CD4-positive, alpha-beta T cell treated with Interleukin-1 beta for 1 hour (primary cell): ENCODE measurements around the gene NHERF1.

Source experiments
- DNase-seq, 2 donors: peaks; one replicate each; pipeline ENCODE4 v3.0.0-alpha.2; 2020 to 2022

Gene NHERF1

DNA sequence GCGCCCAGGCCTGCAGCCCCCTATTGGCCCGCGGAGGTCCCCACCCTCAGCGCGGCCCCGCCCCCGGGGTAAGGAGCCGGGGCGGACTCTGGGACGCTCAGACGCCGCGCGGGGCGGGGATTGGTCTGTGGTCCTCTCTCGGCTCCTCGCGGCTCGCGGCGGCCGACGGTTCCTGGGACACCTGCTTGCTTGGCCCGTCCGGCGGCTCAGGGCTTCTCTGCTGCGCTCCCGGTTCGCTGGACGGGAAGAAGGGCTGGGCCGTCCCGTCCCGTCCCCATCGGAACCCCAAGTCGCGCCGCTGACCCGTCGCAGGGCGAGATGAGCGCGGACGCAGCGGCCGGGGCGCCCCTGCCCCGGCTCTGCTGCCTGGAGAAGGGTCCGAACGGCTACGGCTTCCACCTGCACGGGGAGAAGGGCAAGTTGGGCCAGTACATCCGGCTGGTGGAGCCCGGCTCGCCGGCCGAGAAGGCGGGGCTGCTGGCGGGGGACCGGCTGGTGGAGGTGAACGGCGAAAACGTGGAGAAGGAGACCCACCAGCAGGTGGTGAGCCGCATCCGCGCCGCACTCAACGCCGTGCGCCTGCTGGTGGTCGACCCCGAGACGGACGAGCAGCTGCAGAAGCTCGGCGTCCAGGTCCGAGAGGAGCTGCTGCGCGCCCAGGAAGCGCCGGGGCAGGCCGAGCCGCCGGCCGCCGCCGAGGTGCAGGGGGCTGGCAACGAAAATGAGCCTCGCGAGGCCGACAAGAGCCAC lies at the start of gene NHERF1:
Gene NHERF1, plus strand, starts transcription at position 100 of the 750 bp plus-strand sequence. Its CDS starts 219 bp downstream, at position 319.
- peak; percentile 94 to 95 for DNase-seq

DNA sequence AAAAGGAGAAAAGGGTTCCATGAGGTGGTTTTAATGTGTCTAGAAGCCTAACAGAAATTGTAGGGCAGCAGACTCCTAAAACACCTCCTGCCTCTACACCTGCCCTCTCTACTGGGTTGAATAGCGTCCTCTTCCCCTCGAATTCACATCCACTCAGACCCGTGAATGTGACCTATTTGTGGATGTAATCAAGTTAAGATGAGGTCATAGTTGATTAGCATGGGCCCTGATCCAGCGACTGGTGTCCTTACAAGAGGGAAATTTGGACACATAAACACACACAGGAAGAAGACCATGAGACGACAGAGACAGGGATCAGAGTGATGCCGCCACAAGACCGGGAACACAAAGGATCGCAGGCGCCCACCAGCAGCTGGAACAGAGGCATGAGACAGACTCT lies 49.2 kb upstream of the NHERF1 start:
- DNase-seq = no peak

GRCh38 chr17:74702116-74702871 lies 46.1 kb upstream of the NHERF1 start:
- no peak for DNase-seq

- DNase-seq = no peak
Observed at GRCh38 chr17:74703311-74703710, 45.1 kb upstream of the NHERF1 start.

GRCh38 chr17:74704544-74704943 lies 43.9 kb upstream of the NHERF1 start:
- no peak for DNase-seq

- DNase-seq = no peak
Observed at GRCh38 chr17:74711058-74711824, 37.2 kb upstream of the NHERF1 start.

DNA sequence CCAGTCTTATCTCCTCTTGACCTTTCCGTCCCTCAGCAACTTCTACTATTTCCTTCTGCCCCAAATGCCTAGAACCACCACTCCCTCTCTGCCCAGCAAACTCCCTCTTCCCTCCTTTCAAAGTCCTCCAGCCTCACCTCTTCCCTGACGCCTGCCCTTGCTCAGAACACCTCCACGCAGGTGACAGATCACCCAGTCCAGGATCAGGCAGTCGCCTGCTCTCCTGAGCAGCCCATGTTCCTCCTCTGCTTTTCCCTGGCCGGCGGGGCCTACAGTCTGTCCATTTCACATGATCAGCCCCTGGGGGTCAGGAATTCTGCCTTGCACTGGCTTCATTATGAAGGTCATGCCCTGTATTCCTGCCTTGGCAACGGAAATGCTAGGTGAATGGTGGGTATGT lies 36.1 kb upstream of the NHERF1 start:
- DNase-seq = no peak

DNA sequence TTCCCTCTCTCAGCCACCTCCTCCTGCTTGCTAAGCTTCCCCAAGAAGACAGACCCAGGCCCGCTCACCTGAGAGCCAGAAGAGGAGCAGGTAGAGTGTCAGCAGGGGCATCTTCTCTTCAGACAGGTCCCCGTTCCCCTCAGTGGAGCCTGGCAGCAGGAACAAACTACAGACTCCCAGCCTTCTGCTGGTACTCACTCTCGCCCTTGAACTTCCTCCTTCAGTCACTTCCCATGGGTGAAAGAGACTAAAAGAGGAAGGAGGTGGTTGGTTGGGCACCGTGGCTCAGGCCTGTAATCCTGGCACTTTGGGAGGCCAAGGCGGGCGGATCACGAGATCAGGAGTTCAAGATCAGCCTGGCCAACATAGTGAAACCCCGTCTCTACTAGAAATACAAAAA lies 35.7 kb upstream of the NHERF1 start, which contains the start of gene CD300LF:
Gene CD300LF, minus strand, starts transcription at position 168 of the 400 bp plus-strand sequence. Its CDS starts 57 bp downstream, at position 111.
- peak in 1 of 2 donors; percentile 62 for DNase-seq

DNA sequence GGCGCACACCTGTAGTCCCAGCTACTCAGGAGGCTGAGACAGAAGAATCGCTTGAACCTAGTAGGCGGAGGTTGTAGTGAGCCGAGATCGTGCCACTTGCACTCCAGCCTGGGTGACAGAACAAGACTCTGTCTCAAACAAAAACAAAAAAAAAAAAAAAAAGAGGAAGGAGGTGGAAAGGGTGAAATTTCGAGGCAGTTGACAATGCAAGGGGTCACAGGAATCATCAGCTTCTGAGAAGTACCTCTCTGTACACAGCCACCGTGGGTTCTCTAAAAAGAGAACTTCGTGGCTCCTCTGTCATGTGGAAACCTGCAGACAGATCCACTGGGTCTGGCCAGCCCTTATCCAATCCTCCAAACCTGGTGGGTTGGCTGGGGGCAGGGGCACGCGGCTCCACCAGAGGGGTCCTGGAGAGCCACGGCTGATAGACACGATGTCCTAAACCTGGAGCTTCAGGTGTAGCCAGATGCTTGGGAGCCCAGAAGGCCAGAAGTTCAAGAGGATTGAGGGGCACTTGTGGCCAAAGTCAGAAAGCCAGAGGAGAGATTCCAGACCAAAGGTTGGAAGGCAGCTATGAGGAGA lies 35.2 kb upstream of the NHERF1 start:
- no peak for DNase-seq

DNA sequence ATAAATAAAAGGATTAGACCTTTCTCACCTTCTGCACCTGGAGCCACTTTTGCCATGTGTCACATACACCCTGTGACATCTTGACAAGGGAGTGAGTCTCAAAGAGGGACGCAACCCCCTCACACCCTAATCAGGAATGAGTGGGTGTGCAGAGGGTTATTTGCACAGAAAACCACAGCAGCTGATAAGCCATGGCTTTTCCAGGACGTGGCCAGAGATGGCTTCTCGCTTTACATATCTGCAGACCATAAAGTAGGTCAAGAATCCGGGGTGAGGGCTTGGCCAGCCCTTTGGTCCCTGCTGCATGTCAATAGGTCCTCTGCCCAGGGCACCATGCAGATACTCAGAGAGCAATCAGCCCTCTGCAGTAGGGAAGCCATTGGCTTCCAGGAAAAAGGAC lies 33.3 kb upstream of the NHERF1 start:
- no peak for DNase-seq

DNA sequence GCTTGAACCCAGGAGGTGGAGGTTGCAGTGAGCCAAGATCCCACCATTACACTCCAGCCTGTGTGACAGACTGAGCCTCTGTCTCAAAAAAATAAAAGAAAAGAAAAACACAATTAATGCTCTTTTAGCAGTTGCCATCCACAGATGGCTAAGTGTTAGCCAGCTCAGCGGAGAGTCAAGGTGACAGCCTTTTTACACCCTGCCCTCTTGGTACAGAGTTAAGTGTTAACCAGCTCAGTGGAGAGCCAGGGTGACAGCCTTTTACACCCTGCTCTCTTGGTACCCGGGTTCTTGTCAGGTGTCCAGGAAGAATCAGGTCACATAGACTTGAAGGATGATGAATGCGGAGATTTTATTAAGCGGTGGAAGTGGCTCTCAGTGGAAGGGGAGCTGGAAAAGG lies 27.9 kb upstream of the NHERF1 start:
- DNase-seq = no peak

DNA sequence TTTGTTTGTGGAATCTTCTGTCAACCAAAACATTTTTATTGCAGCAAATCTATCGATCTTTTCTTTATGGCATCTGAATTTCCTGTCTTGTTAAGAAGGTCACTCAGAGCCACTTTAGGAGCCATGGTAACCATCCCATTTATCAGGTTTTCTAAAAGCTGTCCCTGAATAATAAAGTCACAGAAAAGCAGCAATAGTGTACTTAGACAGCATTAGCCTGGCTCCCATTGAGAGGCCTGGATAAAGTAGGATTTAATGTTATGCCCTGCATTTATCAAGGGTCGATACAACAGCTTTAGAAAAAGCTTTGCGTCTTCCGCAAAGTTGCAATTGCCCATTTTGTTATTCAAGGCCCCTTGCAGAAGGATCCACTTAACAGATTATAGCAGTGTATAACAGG lies 25.6 kb upstream of the NHERF1 start:
- no peak for DNase-seq

- DNase-seq = no peak
Observed at GRCh38 chr17:74723891-74724290, 24.5 kb upstream of the NHERF1 start.

DNA sequence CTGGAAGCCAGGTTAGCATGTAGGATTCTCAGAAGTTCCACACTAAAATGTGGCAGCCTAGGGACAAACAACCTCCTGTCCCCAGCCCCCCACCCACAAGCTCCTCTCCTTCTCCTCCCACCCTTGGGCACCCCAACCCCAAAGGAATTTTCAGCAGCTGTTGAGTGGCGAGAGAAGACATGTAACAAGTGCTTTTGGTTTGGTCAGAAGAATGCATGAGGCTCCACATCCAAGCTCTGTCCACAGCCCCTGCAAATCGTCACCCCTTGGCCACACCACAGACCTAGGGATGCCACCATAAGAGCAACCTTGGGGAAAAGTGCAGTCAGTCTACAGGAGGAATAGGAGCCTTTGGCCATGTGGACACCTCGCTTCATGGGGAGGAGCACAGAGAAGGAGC lies 23.3 kb upstream of the NHERF1 start:
- DNase-seq = no peak

DNA sequence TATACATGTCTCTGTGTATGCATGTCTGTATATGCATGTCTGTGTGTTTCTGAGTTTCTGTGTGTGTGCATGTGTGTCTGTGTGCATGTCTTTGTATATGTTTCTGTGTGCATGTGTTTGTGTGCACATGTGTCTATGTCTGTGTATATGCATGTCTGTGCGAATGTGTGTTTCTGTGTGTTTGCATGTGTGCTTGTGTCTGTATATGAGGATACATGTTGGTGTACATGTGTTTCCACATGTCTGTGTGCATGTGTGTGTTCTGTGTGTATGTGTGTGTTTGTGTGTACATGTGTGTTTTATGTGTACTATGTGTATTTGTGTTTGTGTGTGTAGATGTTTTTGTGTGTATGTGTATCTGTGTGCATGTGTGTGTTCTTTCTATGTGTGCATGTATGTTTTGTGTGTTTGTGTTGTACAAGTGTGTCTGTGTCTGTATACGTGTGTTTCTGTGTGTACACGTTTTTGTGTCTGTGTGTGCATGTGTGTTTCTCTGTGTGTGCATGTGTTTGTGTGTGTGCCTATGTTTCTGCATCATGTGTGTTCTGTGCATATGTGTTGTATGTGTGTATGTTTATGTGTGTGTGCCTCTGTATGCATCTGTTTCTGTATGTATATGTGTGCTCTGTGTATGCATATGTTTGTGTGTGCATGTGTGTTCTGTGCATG lies 20.3 kb upstream of the NHERF1 start:
- DNase-seq = no peak

DNA sequence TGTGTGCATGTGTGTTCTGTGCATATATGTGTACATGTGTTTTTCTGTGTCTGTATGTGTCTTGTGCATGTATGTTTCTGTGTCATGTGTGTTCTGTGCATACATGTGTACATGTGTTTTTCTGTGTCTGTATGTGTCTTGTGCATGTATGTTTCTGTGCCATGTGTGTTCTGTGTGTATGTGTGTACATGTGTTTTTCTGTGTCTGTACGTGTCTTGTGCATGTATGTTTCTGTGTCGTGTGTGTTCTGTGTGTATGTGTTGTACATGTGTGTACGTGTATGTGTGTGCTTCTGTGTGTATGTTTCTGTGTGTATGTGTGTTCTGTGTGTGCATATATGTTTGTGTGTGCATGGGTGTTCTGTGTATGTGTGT lies 19.7 kb upstream of the NHERF1 start:
- no peak for DNase-seq

GRCh38 chr17:74729368-74729767 lies 19.1 kb upstream of the NHERF1 start:
- DNase-seq = no peak

- DNase-seq = no peak
Observed at GRCh38 chr17:74729866-74730265, 18.6 kb upstream of the NHERF1 start.

- DNase-seq = peak; percentile 72 to 79
Observed at GRCh38 chr17:74730491-74731346, 17.7 kb upstream of the NHERF1 start.

DNA sequence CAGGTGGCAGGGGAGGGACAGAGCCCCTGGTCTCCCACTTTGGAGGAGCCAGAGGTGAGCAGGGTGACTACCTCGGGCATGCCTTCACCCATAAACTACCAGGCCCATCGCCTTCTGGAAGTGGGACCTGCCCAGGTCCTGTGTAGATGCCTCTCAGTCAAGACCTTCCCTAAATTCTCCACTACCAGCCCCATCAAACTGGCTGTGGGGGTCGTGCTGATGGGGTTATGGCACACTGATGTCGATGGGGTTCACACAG lies 17.2 kb upstream of the NHERF1 start:
- DNase-seq = no peak

DNA sequence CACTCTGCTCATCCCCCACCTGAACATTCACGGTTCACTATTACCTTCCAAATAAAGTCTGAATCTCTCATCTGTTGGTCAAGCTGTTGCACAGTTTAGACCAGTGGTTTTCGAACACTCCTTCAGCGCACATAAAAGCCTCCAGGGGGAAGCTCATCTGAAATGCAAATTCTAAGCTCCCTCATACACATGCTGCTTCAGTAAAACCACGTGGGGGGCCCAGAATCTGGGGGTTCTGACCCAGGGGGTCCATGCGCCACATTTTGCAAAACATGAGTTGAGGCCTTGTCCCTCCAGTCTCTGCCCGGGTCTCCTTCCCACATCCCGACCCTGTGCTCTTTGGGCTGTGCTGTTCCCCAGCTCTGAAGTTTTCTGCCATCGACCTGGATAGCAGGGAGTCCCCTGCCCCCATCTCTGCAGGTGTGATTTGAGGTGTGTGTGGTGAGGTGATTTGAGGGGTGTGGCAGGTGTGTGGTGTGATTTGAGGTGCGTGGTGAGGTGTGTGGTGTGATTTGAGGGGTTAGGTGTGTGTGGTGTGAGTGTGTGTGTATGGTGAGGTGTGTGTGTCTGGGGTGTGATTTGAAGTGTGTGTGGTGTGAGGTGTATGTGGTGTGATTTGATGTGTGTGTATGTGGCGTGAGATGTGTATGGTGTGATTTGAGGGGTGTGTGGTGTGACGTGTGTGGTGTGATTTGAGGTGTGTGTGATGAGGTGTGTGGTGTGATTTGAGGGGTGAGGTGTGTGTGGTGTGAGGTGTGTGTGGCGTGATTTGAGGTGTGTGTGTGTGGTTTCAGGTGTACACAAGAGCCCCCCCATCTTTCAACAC lies 16.2 kb upstream of the NHERF1 start:
- DNase-seq = no peak
